SK-N-MC (cell line): Measurements from ENCODE around the gene GFY.

Experiments used
- EZH2 ChIP-seq: fragments of 200-600 bp; sonication (generic); IDR thresholded peaks from one replicate; pipeline ENCODE4 v1.6.1; 2017; ENCODE audit warnings: antibody characterized with exemption
- FOXP2 ChIP-seq: optimal IDR thresholded peaks from 2 replicates; pipeline ENCODE3; 2011; ENCODE audit warnings: mild to moderate bottlenecking, moderate library complexity; ENCODE audit not compliant: insufficient read depth; ENCODE audit errors: extremely low read length, control extremely low read depth
- POLR2AphosphoS5 ChIP-seq: IDR thresholded peaks from 2 replicates; pipeline ENCODE4 v1.6.1; 2012; ENCODE audit warnings: mild to moderate bottlenecking, low read depth, low read length, borderline replicate concordance

GRCh38 chr19:49390131-49390928 is 34.9 kb upstream of the GFY start:
- no peak for TF ChIP-seq POLR2AphosphoS5
- TF ChIP-seq EZH2, result no peak
- no peak for TF ChIP-seq FOXP2
